Measurements from ENCODE around the gene PRR32.

- no peak for TF ChIP-seq CTCF (IDR thresholded peaks at IDR 0.05)
- TF ChIP-seq POLR2A (IDR thresholded peaks at IDR 0.05) = no peak
Observed at GRCh38 chrX:126819429-126819828, at the start of gene PRR32.

Measured in right lobe of liver (tissue), 4 donors.